GM21737 (cell line): ENCODE measurements around the gene ANKRD34A.

ENCODE experiments used
- ATAC-seq: cut with Tn5 transposase; IDR thresholded peaks from one replicate; pipeline ENCODE4 v1.9.1; 2021; ENCODE audit warnings: mild to moderate bottlenecking, moderate library complexity; ENCODE audit not compliant: unreplicated experiment

Gene ANKRD34A

DNA sequence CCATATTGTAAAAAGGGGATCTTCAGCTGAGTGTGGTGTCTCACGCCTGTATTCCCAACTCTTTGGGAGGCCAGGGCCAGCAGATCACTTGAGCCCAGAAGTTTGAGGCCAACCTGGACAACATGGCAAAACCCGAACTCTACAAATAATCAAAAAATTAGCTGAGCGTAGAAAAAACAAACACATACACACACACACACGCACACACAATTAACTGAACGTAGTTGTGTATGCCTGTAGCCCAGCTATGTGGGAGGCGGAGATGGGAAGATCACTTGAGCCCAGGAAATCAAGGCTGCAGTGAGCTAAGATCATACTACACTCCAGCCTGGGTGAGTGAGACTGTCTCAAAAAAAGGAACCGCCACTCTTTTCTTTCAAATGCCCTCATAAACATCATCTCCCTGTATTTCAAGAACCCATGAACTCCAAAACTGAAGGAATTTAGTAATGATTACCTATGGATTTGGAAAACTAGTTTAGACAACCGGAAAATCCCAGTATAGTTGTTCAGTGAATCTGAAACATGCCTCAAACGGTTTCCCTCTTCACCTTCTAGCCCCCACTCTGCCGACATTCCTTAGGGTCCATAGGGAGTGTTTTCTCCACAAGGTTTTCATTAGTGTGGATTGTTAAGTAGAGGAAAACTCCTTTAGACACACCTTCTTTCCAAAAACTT lies 27.5 kb upstream of the ANKRD34A start:
- ATAC-seq = no peak

DNA sequence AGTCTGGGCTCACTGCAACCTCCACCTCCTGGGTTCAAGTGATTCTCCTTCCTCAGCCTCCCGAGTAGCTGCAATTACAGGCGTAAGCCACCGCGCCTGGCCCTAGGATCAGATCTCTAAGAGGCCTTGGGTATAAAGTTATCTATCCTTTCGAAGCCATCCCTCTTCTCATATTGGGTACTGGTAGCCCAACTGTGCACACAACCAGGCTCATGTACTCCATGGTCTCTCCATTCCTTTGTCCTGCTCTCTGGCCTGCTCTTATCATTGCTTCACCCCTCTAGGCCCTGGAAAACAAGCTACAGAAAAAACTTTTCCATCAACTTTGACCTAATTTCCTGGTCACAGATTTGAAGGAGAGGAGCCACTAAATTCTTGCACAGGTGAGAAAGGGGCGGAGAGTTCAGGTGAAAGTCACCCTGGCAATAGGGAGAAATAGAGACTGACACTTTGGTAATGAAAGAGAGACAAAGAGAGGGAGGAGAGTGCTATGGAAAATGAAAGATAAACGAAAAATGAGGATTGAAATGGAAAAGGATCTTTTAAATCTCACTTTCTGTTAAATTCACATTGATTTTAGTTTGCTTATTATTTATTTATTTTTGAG lies 26.0 kb upstream of the ANKRD34A start:
- ATAC-seq = no peak

DNA sequence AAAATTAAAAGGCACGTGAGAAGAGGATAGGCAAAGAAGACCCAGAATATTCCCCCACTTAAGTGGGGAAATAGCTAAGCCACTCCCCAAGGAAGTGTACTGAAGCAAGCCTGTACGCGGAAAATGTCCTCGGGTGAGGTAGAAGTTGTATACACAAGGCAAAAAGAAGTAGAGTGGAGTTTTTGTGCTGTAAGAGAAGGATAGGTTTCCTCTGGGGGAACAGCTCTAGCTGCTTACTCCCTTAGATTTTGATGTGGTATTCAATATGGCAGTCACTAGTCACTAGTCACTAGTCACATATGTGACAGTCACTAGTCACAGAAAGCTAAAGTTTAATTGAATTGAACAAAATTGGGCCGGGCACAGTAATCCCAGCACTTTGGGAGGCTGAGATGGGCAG lies 24.4 kb upstream of the ANKRD34A start:
- ATAC-seq = no peak

DNA sequence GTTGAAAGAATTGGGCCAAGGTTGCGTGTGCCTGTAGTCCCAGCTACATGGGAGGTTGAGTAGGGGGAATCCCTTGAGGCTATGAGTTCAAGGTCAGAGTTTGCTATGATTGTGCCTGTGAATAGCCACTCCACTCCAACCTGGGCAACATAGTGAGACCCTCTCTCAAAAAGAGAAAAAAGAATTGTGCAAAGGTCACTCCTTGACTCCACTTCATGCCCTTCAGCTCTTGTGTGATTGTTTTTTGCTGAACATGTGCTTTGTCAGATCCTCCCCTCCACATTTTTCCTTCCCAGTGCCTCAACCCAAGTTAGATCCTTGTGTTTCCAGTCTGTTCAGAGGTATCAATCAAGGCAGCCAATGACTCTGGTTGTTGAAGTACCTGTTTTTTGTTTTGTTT lies 23.6 kb upstream of the ANKRD34A start:
- no peak for ATAC-seq

DNA sequence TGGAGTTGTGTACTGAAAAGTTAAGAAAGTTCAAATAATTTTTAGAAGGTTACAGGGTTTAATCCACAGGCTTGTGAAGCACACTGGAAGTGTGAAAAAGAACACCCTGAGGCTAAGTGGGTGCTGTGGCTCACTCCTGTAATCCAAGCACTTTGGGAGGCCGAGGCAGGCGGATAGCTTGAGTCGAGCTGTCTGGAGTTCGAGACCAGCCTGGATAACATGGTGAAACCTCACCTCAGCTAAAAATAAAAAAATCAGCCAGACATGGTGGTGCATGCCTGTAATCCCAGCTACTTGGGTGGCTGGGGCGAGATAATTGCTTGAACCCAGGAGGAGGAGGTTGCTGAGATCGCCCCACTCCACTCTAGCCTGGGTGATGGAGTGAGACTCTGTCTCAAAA lies 22.2 kb upstream of the ANKRD34A start:
- ATAC-seq = no peak

DNA sequence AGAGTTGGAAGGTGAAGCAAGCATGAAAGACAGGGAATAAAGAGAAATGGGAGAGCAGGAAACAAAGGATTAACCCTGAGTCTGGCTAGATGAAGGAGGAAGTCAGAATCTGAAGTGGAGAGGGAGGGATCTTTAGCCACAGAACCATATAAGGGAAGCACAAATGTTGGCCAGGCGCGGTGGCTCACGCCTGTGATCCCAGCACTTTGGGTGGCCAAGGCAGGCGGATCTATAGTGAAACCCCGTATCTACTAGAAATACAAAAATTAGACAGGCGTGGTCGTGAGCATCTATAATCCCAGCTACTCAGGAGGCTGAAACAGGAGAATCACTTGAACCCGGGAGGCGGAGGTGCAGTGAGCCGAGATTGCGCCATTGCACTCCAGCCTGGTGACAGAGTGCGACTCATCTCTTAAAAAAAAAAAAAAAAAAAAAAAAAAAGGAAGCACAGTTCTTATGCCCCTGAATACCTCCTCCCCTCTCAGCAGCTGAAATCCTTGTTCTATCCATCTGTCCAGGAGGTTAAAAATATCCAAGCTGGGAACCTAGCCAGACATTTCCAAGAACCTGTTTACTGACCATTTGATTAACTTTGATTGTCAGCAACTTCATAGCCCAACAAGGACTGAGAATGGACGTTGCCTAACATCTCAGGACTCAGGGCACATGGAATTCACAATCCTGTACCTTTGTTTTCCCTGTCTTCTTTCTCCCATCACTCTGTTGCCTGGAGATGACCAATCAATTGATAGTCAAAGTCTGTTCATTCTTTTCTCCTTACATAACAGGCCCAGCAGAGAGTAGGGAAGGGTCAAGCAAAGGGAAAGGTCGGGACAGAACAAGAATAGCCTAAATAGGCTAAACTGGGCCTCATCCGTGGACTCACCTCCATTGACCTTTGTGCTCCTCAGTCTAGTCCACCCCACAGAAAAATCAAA lies 21.4 kb upstream of the ANKRD34A start:
- no peak for ATAC-seq

DNA sequence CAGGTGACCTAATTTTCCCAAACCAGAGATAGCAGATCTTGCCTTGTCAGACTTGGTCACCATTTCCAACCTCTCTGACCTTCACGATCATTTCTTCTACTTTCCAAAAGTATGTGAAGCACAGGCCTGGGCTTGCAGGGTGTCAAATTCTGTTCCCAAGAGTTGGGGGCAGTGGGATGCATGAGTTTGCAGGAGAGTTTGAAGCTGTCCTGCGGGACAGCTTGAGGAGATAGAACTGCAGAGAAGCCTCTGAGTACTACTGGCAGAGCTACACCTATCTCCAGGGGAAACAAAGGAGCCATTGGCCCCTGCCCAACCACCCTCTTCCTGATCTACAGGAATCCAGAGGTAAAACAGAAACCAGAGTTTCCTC lies 20.7 kb upstream of the ANKRD34A start:
- ATAC-seq = no peak

DNA sequence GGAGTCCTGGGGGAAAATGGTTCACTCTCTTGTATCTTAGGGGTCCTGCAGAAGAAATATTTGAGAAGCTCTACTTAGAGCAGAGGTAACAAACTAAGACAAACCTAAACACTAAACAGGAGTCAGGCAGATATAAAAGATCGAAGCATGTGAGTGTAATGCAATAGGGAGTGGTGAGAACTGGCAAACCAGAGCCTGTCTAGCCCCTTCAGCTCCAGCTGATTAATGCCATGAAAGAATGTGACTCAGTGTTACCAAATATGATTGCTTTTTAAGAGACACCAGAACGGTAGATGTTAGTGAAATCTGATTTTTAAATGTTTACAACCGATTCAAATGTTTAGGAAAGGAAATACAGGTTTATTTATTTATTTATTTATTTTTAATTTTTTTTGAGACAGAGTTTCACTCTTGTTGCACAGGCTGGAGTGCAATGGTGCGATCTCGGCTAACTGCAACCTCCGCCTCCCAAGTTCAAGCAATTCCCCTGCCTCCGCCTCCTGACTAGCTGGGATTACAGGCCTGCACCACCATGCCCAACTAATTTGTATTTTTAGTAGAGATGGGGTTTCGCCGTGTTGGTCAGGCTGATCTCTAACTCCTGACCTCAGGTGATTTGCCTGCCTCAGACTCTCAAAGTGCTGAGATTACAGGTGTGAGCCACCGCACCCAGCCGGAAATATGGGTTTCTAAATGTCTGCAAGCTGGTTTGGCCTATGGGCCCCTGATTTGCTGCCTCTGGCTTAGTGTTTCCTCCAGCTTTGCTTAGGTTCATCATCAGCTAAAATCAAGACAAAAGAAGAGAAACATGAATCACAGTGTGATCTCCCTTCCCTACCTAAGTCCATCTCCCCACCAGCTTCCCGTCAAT lies 19.8 kb upstream of the ANKRD34A start:
- no peak for ATAC-seq

DNA sequence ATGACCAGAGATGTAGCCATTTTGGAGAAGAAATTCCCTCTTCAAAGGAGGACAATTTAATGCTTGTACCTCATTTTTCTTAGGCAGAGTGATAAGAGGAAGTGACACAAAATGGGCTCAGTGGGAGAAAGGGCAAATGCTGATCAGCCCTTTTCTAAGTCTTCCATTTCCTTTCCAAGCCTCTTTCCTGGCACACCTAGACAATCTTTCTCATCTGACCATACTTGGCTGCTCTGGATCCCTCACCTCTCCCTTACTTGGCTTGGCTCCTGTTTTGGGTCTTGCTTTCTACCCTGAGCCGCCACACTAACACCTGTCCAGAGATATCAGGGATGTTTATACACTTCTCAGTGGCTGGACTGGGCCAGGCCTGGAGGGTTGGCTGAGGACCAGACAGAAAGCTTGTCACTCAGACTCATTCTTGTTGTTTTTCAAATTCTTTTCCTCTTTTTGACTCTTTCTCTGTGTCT lies 18.9 kb upstream of the ANKRD34A start:
- no peak for ATAC-seq

DNA sequence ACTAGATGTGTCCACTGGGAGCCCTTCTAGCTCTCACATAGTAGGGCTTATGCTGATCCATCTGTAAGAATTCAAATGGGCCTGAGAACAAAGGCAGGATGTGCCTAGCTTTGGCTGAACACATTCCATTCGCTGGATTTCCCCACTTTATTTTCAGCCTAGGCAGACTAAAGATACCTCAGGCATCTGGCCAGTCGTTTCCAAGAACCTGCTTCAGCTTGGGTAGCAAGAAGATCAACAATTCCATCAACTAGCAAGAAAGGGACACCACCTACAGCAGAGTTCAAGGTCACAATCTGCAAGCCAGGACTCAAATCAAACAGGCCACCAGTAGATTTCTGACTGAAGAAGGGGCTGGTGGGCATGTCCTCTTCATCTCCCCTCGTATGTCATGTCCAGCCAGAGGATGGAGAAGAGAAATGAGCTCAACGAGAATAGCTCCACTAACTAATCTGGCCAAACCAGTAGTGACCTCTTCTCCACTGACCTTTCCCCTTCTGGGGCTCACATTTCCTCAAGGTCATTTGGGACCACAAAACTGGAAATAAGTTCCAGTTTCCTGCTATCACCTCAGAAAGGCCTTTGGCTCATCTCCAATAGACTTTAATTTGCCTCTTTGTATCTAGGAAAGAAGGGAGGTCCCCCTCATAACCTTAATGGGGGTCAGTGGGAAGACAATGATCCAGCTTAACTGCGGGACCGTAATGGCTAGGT lies 17.8 kb upstream of the ANKRD34A start:
- no peak for ATAC-seq

DNA sequence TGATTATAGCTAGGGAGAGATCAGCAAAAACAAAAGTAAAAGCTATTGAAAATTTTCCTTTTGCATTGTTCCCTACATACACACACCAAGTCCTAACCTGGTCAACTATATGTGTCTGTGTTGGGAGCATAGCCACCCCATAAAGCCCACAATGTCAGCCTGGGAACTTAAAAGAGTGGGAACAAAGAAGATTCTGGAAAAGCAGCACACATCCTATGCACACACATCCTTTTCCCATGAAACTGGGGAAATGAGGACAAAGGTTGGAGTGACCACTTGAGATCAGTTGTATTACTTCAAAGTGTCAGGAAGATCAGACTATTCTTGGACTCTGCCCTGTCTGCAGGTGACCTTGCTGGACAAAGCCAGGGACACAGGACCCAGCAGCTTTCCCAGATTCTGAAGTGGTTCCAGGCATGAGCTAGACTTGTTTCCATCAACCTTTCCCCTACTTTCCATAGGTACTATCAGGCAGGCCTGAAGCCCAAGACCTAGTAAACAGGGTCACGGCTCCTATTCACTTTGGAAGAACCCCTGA lies 16.2 kb upstream of the ANKRD34A start:
- ATAC-seq = no peak

DNA sequence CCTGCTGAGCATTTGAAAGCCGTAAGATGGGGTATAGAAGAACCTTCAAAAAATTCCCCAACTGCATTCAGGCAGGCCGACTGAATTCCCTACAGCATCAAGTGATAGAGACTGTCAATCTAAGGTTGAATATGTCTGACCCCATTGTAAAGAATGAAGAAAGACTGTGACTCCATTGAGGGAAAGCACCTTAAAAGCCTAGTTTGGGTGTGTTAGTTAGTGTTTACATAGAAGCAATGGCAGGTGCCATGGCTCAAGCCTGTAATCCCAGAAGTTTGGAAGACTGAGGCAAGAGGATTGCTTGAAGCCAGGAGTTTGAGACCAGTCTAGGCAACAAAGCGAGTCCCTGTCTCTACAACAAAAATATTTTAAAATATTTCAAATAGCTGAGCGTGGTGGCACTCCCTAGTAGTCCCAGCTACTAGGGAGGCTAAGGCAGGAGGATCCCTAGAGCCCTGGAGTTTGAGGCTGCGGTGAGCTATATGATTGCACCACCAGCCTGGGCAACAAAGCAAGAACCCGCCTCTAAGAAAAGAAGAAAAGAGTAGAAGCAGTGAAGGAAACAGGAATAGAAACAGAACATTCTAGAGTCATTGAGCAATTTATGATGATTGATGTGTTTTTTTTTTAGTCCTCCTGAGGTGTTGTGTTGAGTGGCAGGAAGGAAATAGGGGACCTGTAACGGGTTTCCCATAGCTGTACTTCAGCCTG lies 15.5 kb upstream of the ANKRD34A start:
- no peak for ATAC-seq

DNA sequence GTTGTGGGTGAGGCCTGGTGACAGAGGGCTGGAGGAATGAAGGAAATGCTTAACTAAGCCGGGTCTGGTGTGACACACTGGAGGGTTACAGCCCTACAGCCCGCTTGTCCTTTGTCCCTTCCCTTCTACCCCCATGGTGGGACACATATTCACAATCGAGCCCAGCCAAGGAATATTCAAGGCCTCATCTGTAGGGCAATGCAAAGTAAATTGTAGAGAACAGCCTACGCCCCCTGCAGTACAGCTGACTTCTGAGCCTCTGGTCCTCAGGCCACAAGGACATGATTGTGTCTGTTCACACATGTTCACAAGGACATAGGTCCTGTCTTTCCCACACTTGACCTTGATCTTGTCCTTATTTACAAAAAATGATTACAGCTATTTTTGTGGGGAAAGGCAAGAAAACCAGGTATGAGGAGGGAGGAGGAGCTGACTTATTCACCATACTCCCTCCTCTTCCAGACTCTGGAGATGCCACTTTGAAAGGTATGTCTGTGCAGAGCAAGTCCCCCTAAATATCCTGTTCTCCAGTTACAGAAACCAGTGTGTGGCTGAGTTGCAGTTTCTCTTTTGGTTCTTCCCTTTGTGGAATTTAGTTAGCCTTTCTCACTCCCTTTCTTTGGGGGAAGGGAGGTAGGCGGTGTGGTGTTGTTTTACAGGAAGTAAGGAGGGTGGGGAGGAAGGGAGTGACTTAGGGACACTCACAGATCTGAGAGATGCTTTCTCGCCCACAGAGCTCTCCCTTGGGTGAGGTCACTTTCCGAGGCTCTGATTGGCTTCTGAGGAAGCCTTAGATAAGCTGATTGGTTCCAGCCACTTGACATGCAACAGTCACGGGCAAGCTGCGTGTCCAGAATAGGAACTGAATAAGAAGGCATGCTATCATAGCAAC lies 14.7 kb upstream of the ANKRD34A start:
- peak; percentile 87 for ATAC-seq

DNA sequence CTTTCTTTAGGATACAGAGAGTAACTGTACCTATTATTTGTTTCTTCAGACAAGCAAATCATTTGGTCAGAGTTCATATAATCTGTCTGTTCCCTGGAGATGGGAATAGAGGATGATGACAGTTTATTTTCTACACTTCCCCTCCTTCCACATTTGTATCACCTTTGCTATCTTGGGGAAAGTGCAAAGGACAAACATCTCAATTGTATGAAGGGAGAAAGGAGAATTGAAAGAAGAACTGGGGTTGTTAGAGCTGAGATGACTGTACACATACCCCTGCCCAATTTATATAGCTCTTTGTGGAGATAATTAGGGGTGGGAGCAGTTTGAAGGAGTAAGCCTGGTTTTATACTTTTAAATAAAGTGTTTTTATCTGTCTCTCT lies 14.1 kb upstream of the ANKRD34A start:
- no peak for ATAC-seq

DNA sequence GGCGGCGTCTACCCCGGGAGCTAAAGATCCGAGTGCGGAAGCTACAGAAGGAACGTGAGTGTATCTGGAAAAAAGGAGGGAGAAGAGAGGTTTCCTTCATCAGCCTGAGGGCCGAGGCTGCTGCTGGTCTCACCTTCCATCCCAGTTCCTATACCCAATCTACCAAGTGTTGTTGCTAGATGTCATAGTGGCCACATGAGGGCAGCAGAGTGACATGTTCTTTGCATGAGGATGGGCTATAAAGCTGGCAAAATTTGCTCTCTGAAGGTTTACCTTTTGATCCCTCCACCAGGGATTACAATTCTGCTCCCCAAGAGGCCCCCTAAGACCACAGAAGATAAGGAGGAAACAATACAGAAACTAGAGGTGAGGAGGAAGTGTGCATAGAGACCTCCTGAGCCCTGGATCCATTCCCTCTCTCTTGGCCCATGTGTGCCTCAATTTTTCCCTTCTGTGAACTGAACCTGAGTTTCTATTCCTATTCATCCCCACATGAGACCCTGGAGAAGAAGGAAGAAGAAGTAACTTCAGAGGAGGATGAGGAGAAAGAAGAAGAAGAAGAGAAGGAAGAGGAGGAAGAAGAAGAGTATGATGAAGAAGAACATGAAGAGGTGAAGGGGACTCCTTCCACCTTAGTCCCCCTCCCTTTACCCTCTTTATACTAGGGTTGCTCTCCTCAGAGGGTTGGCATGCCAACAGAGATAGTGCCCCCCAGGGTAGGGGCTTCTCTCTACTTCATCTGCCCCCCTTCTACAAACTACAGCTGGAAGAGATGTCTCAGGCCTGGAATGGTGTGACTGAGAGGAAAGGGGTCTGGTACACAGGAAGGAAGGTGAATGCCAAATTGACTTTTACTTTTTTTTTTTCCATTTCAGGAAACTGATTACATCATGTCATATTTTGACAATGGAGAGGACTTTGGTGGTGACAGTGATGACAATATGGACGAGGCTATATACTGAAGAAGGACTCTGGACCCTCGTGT lies 13.4 kb upstream of the ANKRD34A start:
- no peak for ATAC-seq

DNA sequence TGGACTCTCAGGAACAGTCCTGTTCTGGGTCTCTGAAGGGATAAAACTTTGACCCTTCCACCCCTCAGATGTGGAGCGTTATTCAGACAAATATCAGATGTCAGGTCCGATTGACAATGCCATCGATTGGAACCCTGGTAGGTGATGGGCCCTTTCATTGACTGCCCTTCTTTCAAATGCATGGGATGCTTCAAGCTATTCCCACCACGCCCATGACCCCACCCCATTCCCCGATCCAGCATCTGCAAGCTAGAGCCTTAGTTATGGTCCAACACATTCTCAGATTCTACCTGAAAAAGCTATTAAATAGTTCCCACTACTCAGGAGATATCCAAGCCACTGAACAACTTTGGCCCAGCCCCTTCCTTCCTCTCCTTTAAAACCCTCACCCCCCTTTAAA lies 12.6 kb upstream of the ANKRD34A start:
- no peak for ATAC-seq

DNA sequence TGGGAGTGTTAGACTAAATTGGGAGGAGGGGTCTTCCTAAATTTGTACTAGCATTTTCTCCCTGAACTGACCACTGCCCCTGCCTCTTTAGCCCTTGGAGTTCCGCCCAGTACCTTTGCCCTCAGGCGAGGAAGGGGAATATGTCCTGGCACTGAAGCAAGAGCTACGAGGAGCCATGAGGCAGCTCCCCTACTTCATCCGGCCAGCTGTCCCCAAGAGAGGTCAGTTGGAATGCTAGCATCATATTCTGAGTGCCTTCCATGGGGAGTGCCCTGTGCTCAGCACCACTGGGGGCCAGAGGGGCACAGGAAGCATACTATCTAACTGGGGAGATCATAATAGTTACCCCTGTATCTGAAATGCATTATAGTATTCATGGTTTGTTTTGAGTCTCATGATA lies 10.8 kb upstream of the ANKRD34A start:
- no peak for ATAC-seq
